ENCODE measurements around the gene EFCAB6. TPM values are rescaled to one million over a fixed set of nuclear protein-coding genes. Genes with fewer than 3 reads are reported as not detected.

Gene EFCAB6
- total RNA-seq, 1 experiment from 2014 or later: 0.94 TPM

- TF ChIP-seq STAT6 (CRISPR knock-in tag; conservative IDR thresholded peaks at IDR 0.05; ENCODE audit: low read depth) (no peak), ZNF281 (CRISPR knock-in tag; IDR thresholded peaks at IDR 0.05) (no peak), MYBL2 (CRISPR knock-in tag; IDR thresholded peaks at IDR 0.05) (no peak), CREM (CRISPR knock-in tag; IDR thresholded peaks at IDR 0.05) (no peak), JAZF1 (CRISPR knock-in tag; IDR thresholded peaks at IDR 0.05) (no peak), ZNF121 (CRISPR knock-in tag; IDR thresholded peaks at IDR 0.05) (no peak)
These were observed 91.4 kb downstream of the EFCAB6 start (continued) for GRCh38 chr22:43720716-43721115.

- Mint-ChIP-seq H3K36me3 (no peaks in the 10 kb centered on the region), H3K27me3 (ENCODE audit: low read depth) (no peaks in the 10 kb centered on the region), H3K9me3 (peaks cover 9% of the 10 kb centered on the region), H3K4me1 (peaks cover 11% of the 10 kb centered on the region), H3K4me3 (no peak overlapping the region), H3K27ac (no peak overlapping the region)
- CTCF ChIA-PET: no interaction called here
- TF ChIP-seq RELA (CRISPR knock-in tag; IDR thresholded peaks at IDR 0.05; ENCODE audit: borderline replicate concordance) (no peak), SP1 (CRISPR knock-in tag; conservative IDR thresholded peaks at IDR 0.05) (no peak), NR2C2 (CRISPR knock-in tag; IDR thresholded peaks at IDR 0.05) (no peak)
- no peak for ATAC-seq
- DNase-seq (ENCODE audit: low spot score): no peak
- POLR2A ChIA-PET: no interaction called here
These were observed 98.0 kb downstream of the EFCAB6 start for GRCh38 chr22:43714104-43714503.

- DNase-seq (ENCODE audit: low spot score): no peak
- no peak overlapping the region for H3K27ac Mint-ChIP-seq
- H3K4me3 Mint-ChIP-seq: no peak overlapping the region
- ATAC-seq: no peak
- H3K4me1 Mint-ChIP-seq: peaks cover 22% of the 10 kb centered on the region
- POLR2A ChIA-PET: interaction anchor here (0.5 kb wide), 1 partner anchor 48 kb away, joined by 3 read pairs; no protein-coding TSS in a partner anchor
- CTCF ChIA-PET: interaction anchor here (1.0 to 1.6 kb wide), 2 partner anchors 31 to 196 kb away, joined by 4 to 8 read pairs; no protein-coding TSS in a partner anchor
- peaks cover 9% of the 10 kb centered on the region for H3K9me3 Mint-ChIP-seq
- H3K27me3 Mint-ChIP-seq (ENCODE audit: low read depth): no peaks in the 10 kb centered on the region
- no peaks in the 10 kb centered on the region for H3K36me3 Mint-ChIP-seq
- TF ChIP-seq CTCF (IDR thresholded peaks at IDR 0.05) (no peak), GABPB1 (CRISPR knock-in tag; IDR thresholded peaks at IDR 0.05) (no peak), CREB1 (CRISPR knock-in tag; IDR thresholded peaks at IDR 0.05) (no peak), MAX (CRISPR knock-in tag; IDR thresholded peaks at IDR 0.05) (no peak), PRDM15 (CRISPR knock-in tag; IDR thresholded peaks at IDR 0.05) (no peak), RORB (CRISPR knock-in tag; IDR thresholded peaks at IDR 0.05) (no peak), E2F1 (CRISPR knock-in tag; IDR thresholded peaks at IDR 0.05) (no peak), CBFB (CRISPR knock-in tag; IDR thresholded peaks at IDR 0.05; ENCODE audit: low read depth) (no peak), TEAD1 (CRISPR knock-in tag; IDR thresholded peaks at IDR 0.05) (no peak), ERG (CRISPR knock-in tag; IDR thresholded peaks at IDR 0.05) (no peak), NR3C1 (CRISPR knock-in tag; conservative IDR thresholded peaks at IDR 0.05; ENCODE audit: low read depth) (no peak), SP1 (CRISPR knock-in tag; conservative IDR thresholded peaks at IDR 0.05) (no peak), NFYB (CRISPR knock-in tag; conservative IDR thresholded peaks at IDR 0.05; ENCODE audit: low read depth) (no peak), ATF1 (CRISPR knock-in tag; IDR thresholded peaks at IDR 0.05) (no peak)
These were observed 100.4 kb downstream of the EFCAB6 start for GRCh38 chr22:43711681-43712080.
